CD4-positive, alpha-beta T cell treated with Interleukin-17A for 1 hour (primary cell): Measurements from ENCODE around the gene SNAI3.

ENCODE experiments used
- DNase-seq: peaks from one replicate; pipeline ENCODE4 v3.0.0-alpha.2; 2020

SNAI3 gene

GRCh38 chr16:88703486-88704309 is 17.4 kb upstream of the SNAI3 start:
- DNase-seq: peak; percentile 80

DNA sequence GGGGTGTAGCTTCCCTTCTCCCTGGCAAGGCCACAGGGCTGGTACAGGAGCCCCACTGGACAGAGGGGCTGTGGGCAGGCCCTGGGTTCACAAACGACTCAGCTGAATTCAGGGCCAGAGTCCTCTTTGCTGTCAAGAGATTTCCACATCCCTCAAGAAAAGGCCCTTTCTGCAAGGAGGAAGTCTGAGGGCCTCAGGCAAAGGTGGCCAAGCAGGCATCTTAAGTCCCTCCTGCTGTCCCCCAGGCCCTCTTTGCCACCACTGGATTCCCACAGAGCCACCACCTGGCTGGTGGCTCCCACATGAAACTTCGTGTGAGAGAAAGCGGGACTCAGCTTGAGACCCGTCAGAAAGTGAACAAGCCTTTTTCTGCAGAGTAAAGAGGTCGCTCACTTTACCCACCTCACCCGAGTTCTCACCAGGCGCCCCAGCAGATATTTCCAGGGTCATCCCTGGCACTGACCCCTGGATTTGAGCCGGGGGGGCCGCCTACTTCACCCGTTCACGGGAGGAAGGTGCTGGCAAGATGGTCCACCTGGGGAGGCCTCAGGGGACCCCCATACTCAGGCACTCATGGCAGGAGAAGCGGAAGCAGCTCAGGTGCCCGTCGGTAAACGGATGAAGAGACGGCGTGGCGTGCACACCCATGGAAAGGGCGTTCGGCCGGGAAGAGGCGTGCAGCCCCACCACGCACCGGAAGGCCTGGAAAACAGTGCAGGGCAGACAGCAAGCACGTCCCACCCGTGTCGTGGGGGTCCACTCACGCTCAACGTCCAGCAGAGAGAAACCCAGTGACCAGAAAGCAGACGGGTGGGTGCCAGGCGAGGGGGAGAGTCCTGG is 16.3 kb upstream of the SNAI3 start:
- no peak for DNase-seq

DNA sequence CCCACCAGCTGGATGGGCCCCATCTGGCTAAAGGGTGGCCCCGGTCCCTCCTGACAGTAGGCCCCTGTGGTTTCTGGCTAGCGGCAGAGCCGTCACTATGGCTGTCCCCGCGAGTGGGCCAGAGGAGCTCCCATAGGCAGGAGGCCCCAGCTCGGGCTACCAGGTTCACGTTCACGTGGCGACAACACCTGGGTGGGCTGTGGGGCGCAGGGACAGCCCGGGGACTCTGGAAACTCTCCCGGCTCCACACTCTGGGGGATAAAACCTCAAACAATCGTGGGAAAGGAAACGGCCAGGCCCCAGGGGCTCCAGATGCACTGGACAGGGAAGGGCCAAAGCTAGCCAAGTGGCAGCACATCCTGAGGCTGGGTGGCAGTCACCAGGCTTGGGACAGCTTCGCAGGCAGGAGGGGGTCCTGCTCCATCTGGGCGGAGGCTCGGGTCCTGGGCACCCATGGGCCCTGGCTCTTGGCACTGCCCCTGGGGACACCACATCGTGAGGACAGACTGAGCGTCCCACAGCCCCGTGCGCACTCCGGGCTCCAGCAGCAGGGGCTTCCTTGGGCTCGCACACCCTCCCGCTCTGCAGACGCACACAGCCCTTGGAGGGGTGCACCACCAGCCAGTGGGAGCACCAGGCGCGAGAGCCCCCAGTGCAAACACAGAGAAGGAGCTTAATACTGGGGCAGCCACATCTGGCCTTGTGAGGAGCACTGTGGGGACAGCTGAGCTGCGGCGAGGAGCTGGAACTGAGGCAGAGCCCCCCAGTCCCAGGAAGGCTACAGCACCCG is 15.5 kb upstream of the SNAI3 start:
- DNase-seq: no peak

GRCh38 chr16:88700636-88701482 is 14.6 kb upstream of the SNAI3 start:
- DNase-seq: peak; percentile 95

- no peak for DNase-seq
Measured at GRCh38 chr16:88700322-88700635, 14.0 kb upstream of the SNAI3 start.

DNA sequence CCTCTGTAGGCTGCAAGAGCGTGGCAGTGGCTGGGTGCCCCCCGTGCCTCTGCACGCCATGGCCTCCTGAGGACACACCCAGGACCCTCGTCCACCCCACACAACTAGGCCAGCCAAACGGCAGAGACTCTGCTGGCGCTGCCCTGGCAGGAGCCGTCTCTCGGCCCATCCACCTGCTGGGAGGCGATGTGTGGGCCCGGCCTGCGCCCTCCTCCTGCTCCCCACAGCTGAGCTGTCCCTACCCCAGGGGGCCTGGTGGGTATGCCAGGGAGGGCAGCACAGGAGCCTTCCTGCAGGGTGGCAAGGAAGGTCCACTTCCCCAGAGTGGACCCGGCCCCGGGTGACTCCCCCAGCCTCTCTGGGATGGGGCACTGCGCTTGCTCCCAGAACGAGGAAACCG is 12.9 kb upstream of the SNAI3 start:
- no peak for DNase-seq

- no peak for DNase-seq
Measured at GRCh38 chr16:88698646-88699045, 12.3 kb upstream of the SNAI3 start.

- no peak for DNase-seq
Measured at GRCh38 chr16:88697831-88698615, 11.7 kb upstream of the SNAI3 start.

GRCh38 chr16:88697116-88697830 is 11.0 kb upstream of the SNAI3 start:
- DNase-seq: no peak

DNA sequence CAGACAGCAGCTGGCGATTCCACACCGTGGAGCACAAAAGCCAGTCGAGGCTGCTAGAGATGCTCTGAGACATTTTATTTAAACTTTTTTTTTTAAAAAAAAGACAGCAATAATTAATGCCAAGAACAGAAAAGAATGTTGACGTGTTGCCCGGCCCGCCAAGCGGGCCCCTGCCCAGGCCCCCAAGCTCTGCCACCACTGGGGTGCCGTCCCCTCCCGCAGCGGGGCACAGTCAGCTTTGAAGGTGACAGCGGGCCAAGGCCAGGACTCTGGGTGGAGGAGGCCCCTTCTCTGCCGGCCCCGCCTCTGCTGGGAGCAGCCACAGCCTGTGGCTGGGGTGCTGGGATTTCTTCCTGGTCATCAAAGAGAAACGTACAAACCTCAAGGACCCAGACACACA is 10.1 kb upstream of the SNAI3 start:
- no peak for DNase-seq

- DNase-seq: no peak
Measured at GRCh38 chr16:88695753-88696152, 9.4 kb upstream of the SNAI3 start.

DNA sequence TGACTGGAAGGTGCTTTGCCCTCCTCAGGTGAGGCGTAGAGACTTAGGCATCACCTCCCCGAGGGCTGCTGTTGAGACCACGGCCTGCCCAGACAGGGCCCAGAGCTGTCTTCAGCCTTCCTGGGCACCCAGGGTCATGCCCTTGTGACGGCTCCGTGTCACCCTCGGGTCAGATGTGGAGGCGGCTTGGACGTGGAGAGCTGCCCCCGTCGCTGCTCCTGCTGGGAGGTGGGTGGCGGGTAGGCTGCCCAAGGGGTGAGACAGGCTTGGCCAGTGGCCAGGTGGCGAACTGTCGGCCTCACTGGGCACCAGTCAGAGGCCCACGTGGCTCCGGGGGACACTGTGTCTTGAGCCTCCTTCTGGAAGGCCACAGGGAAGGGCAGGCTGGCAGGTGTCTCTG is 8.9 kb upstream of the SNAI3 start:
- no peak for DNase-seq

- no peak for DNase-seq
Measured at GRCh38 chr16:88694221-88695087, 8.1 kb upstream of the SNAI3 start.

- DNase-seq: no peak
Measured at GRCh38 chr16:88693420-88694177, 7.3 kb upstream of the SNAI3 start.

- DNase-seq: no peak
Measured at GRCh38 chr16:88692861-88693260, 6.6 kb upstream of the SNAI3 start.

DNA sequence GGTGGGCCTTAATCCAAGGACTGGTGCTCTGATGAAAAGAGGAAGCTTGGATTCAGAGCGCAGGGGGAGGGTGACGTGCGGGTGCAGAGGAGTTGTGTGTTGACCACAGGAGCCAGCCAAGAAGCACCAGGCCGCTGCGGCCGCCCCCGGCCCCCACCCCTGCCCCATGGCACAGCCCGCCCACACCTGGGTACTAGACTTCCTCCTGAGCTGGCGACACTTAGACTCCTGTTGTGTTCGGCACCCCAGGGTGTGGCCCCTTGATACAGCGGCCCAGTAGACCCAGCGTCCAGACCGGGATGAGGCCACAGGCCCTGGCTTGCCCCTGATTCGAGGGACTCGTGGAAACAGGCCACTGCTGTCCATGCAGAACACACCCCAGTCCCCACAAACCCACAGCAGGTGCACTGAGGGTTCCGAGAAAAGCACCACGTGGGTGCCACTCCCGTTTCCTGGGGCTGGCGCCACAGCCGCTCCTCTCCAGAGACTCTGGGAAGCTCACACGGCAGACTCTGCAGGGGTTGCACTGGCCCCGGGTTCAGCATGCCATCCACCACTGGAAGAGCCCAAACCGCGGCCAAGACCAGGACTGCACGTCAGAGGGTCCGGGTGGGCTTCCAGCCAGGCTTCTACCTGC is 5.7 kb upstream of the SNAI3 start:
- no peak for DNase-seq

GRCh38 chr16:88691129-88691813 is 5.0 kb upstream of the SNAI3 start:
- DNase-seq: no peak
